Middle frontal gyrus (tissue), 1 donor: ENCODE results near the gene RANBP9.

Experiments used
- DNase-seq: peaks from one replicate; pipeline ENCODE4 v3.0.0-alpha.2; 2015; ENCODE audit warnings: low spot score; ENCODE audit errors: extremely low spot score

The RANBP9 gene

GRCh38 chr6:13711733-13712598 lies at the start of gene RANBP9:
Gene RANBP9, minus strand, starts transcription at chr6:13711835. Its CDS starts 330 bp downstream, at chr6:13711505.
- peak; percentile 74 for DNase-seq

DNA sequence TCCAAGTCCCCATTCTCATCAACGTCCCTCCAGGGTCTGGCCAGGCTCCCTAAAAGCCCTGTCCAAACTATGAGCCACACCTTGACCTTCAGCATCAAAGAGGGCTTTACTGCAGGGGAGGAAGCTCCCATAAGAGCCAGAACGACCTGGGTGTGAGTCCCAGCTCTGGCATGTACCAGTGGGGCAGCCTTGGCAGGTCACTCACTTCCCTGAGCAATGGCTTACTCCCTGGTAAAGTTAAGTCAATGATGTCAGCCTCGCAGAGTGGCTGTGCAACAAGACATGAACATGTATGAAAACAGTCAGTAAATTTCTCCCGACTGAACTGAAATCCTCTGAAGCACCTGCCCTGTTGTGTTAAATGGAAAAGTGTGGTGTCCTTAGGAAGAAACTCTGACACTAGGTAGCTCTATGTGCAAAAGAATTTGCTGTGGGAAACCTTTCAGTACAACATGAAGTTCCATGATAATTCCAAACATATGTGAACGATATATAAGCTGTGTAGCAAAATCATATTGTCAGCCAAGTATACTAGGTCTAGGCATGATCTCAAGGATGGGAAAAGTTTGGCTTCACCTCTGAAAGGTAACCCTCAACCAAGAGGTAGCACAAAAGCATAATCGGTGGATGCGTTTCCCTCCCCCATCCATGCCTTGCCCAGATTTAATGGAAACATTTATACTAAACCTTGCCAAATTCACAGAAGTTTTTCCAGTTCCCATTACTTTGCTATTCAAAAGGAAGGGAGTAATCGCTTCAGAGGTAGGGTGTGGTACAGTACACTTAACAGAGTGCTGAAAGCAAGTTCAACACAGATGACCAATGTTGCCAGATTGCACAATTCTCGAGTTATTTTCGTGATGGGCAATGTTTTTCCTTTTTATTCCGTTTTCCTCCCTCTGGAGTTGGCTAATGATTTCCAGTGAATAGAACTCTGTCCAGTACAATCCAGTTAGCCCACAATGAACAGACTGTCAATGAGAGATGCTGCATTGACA lies 49.0 kb upstream of the RANBP9 start:
- no peak for DNase-seq

DNA sequence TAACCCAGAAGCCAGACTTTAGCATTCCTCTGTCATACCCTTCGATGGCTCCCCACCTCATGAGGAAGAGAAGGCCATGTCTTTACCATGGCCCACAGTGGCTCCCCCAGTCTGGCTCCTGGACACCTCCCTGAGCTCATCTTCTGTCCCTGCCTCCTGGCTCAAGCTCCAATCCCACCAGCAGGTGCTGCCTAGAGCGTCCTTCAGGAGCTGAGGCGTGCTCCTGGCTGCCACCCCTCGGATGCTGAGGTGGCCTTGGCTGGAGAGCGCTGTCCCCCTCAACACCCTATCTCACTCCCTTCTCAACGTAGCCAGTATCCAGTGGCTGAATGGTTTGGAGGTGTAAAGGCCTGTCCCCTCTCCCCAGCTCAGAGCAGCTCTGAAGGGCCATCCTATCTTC lies 47.4 kb upstream of the RANBP9 start:
- DNase-seq, result no peak

- no peak for DNase-seq
Measured at GRCh38 chr6:13754644-13755043, 43.0 kb upstream of the RANBP9 start.

DNA sequence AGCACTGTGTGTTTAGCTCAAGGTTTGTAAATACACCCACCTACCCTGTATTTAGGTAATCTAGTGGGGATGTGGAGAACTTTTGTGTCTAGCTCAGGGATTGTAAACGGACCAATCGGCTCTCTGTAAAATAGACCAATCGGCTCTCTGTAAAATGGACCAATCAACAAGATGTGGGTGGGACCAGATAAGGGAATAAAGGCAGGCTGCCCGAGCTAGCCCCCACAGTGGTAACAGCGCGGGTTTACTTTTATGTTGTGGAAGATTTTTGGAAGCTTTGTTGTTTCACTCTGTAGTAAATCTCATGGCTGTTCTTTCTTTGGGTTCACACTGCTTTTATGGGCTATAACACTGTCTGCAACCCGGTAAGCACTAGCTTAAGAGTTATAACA lies 32.1 kb upstream of the RANBP9 start:
- no peak for DNase-seq

- DNase-seq, result no peak
Measured at GRCh38 chr6:13742961-13743735, 31.5 kb upstream of the RANBP9 start.

GRCh38 chr6:13741365-13741764 lies 29.7 kb upstream of the RANBP9 start:
- DNase-seq, result peak; percentile 62

DNA sequence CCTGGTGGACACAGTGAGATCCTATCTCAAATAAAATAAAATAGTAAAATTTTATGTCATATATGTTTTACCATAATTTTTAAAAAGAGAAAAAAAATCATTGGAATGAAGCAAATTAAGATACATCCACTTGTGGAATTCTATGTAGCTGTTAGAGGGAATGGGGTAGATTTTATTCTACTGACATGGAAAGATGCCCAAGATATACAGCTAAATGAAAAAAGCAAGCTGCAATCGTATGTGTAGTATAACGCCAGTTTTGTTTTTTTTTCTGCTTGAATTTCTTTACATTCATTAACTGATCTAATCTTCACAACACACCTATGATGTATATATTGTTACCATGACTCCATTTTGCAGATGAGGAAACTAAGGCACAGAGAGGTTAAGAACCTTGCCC lies 23.4 kb upstream of the RANBP9 start:
- no peak for DNase-seq

DNA sequence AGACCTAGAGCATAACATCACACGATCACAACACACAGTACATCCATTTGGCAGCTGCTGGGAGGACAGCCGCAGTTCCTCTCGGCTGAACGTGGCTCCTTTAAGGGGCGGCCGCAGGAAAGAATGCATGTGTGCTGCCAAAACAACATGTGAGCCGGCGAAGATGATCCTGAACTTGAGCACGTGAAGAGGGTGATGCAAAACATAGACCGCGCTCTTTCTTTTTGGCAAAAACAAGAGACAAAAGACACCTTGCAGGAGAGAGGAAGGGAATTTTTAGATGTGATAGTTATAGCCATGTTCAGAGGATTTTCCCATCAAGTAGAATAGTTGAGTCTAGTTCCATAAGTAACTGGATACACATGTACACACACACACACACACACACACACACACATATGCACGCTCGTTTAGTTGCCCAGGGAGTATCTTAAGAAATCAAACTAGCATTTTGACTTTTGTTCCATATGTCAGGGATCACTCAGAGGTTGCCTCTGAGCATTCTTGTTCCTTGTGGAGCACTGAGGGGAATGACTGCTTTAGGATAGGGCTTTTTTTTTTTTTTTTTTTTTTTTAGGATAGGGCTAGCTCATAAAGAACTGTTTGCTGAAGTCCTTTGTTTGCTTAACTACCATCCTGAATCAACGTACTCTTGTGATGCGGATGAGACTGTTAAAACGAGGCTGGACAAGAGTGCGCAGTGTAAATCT lies 21.7 kb upstream of the RANBP9 start:
- DNase-seq, result no peak

- no peak for DNase-seq
Measured at GRCh38 chr6:13730704-13731103, 19.1 kb upstream of the RANBP9 start.

- no peak for DNase-seq
Measured at GRCh38 chr6:13729891-13730290, 18.3 kb upstream of the RANBP9 start.

DNA sequence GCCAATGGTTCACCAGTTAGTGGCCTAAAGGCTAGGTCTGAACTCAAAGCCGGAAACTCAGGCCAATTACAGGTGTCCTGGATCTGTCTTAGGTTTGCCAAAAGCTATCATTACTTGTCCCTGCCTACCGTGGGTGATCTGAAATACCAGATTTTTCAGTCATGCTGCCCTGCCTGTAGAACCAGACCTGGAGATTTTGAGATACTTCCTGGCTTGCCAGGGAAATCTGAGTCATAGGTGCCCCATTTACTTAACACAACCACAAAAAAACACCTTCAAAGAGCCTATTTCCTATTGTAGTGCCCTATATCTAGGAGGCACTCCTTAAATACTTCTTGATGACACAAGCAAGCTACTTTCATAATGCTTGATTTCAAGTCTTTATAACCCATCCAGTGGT lies 13.9 kb upstream of the RANBP9 start:
- DNase-seq, result no peak

DNA sequence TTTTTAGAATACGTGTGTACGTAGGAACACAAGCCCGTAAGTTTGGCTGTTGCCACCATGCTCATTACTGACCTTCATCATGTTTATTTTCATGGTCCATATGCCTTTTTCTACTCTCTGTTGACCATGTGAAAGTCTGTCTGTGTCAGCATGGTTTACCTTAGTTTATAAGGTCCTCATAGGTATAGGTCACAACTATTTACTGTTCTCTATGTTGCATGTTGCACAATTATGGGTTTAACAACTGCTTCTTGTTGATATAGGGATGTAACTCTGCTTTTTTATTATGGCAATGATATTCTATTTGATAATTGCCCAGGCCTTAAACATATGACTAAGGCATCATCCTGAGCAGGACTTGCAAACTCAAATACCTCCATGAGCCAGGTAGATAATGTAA lies 13.4 kb upstream of the RANBP9 start:
- no peak for DNase-seq

DNA sequence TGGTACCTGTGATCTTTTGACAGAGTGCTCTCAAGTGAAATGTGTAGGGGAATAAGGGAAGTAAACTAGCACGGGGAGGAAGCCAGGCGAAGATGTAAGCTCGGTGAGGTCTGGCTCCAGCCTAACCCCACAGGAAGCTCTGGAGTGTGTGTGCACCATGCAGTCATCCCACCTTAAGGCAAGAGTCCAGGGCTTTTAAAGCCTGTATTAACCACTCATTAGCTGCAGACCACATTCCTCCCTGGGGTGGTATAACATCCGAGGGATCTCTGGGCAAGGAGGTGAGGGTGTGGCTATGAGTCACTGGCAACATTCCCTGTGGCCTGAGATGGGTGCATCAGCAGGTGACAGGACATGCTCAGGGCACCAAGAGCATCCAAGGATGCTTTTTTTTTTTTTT lies 12.5 kb upstream of the RANBP9 start:
- no peak for DNase-seq

DNA sequence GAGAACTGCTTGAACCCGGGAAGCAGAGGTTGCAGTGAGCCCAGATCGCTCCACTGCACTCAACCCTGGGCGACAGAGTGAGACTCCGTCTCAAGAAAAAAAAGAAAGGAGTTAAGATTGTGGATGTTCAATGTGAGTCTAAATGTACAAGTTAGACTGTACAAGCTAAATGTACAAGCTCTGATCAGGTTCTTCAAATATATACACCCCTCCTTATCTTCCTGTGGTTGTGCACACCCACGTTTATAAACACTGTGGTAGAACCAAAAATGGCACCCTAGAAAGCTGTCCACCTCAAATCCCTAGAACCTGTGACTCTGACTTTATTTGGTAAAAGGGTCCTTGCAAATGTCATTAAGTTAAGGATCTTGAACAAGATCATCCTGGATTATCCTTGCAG lies 11.2 kb upstream of the RANBP9 start:
- no peak for DNase-seq

- no peak for DNase-seq
Measured at GRCh38 chr6:13718123-13718458, 6.5 kb upstream of the RANBP9 start.

- no peak for DNase-seq
Measured at GRCh38 chr6:13716955-13717295, 5.3 kb upstream of the RANBP9 start.

GRCh38 chr6:13716225-13716954 lies 4.8 kb upstream of the RANBP9 start:
- DNase-seq, result no peak

DNA sequence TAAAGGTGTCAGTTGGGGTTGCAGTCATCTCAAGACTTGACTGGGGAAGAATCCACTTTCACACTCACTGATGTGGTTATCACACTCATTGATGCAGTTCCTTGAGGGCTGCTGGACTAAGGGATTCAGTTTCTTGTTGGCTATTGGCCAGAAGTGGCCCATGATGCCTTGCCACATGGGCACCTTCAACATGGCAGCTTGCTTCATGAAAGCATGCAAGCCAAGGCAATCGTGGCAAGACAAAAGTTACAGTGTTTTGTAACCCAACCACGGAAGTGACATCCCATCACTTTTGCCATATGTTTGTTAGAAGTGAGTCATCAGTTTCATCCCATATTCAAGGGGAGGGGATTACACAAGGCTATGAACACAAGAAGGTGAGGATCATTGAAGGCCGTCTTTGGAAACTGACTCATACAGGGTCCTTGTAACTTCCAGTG lies 3.8 kb upstream of the RANBP9 start:
- DNase-seq, result no peak

DNA sequence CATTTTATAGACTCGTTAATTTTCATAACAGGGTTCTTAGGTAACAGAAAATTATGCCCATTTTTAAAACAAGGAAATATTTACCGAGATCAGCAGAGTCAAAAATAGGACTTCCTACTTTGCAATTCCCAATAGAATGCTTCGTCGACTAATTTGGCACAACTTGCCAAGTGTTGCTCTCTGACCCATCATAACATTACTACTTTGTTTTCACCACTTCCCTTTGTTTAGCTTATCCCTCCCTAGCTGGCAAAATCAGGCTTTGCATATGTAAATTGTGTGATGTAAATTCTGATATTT lies 914 bp upstream of the RANBP9 start:
- DNase-seq, result no peak
